ENCODE results near the gene ADAMTSL2. TPM values are rescaled to one million over a fixed set of nuclear protein-coding genes. Genes with fewer than 3 reads are reported as not detected.

Gene ADAMTSL2
- total and polyA plus RNA-seq, 2 donors, result 0.68 to 1.7 TPM

GRCh38 chr9:133528001-133528875 is 6.3 kb upstream of the ADAMTSL2 start:
- no peak for DNase-seq (ENCODE audit: low read depth in 6 of 9, low spot score in 9 of 9)
- H3K36me3 ChIP-seq (ENCODE audit: control insufficient read depth in 2 of 2, insufficient read depth in 2 of 2, low read length in 1 of 2), result no peaks in the 10 kb centered on the region
- peaks cover 0 to 40% of the 10 kb centered on the region in 2 donors for H3K27me3 ChIP-seq (ENCODE audit: control insufficient read depth in 2 of 2, insufficient read depth in 1 of 2, low read length in 1 of 2)
- no peaks in the 10 kb centered on the region for H3K9me3 ChIP-seq (ENCODE audit: control insufficient read depth in 2 of 2, insufficient read depth in 1 of 2, low read length in 1 of 2)
- 91% methylated on average over 22 of the region's 22 CpGs for WGBS
- no peak overlapping the region for H3K4me3 ChIP-seq (ENCODE audit: low read length in 2 of 2)
- peaks cover 13 to 54% of the 10 kb centered on the region in 2 donors for H3K4me1 ChIP-seq (ENCODE audit: control insufficient read depth in 2 of 2, insufficient read depth in 2 of 2, low read length in 2 of 2)
- no peak overlapping the region for H3K27ac ChIP-seq (ENCODE audit: low read depth in 1 of 2, low read length in 1 of 2)

DNA sequence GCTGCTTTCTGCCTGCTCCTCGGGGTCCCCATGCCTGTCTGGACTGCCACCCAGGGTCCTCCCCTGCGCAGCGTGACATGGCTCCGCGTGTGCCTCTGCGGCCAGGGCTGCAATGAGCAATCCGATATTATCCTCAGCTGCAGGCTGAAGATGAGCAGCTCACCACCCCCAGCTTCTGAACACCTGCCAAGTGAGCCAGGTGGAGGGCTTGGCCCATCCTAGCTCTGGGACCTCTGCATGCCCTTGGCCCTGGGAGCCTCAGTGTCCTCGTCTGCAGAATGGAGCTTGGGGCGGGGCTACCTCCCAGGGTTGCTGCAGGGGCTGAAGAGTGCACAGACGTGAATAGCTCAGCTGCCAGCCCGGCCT is 5.6 kb upstream of the ADAMTSL2 start:
- Histone ChIP-seq H3K27me3 (ENCODE audit: control insufficient read depth in 2 of 2, insufficient read depth in 1 of 2, low read length in 1 of 2) (peaks cover 0 to 46% of the 10 kb centered on the region in 2 donors), H3K4me3 (ENCODE audit: low read length in 2 of 2) (no peak overlapping the region)
- WGBS, result 90% methylated on average over 11 of the region's 11 CpGs

DNA sequence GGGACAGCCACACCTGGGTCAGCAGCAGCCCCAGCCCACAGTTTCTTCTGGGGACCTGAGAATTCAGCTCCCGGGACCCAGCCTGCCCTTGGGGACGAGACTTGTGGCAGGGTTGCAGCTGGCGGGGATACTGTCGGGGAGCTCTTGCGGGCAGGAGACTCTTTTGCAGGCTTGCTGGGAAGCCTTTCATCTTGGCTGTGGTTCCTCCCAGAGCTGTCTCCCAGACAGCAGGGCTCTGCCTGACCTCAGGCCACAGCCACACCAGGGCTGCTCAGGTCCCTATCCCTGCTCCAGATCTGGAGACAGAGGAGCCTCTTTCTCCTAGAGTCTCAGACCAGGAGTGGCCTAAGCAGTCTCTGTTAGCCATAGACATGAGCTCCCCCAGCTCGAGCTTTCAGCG is 5.0 kb upstream of the ADAMTSL2 start:
- Histone ChIP-seq H3K4me1 (ENCODE audit: control insufficient read depth in 2 of 2, insufficient read depth in 2 of 2, low read length in 2 of 2) (peaks cover 25 to 66% of the 10 kb centered on the region in 2 donors), H3K27ac (ENCODE audit: low read depth in 1 of 2, low read length in 1 of 2) (no peak overlapping the region), H3K9me3 (ENCODE audit: control insufficient read depth in 2 of 2, insufficient read depth in 1 of 2, low read length in 1 of 2) (no peaks in the 10 kb centered on the region), H3K36me3 (ENCODE audit: control insufficient read depth in 2 of 2, insufficient read depth in 2 of 2, low read length in 1 of 2) (no peaks in the 10 kb centered on the region), H3K27me3 (ENCODE audit: control insufficient read depth in 2 of 2, insufficient read depth in 1 of 2, low read length in 1 of 2) (peaks cover 0 to 52% of the 10 kb centered on the region in 2 donors), H3K4me3 (ENCODE audit: low read length in 2 of 2) (no peak overlapping the region)
- no peak for DNase-seq (ENCODE audit: low read depth in 6 of 9, low spot score in 9 of 9)
- WGBS, result 49% methylated on average over 7 of the region's 7 CpGs

More for the DNA sequence above, 5.6 kb upstream of the ADAMTSL2 start:
- Histone ChIP-seq H3K9me3 (ENCODE audit: control insufficient read depth in 2 of 2, insufficient read depth in 1 of 2, low read length in 1 of 2) (no peaks in the 10 kb centered on the region), H3K27ac (ENCODE audit: low read depth in 1 of 2, low read length in 1 of 2) (no peak overlapping the region), H3K4me1 (ENCODE audit: control insufficient read depth in 2 of 2, insufficient read depth in 2 of 2, low read length in 2 of 2) (peaks cover 19 to 60% of the 10 kb centered on the region in 2 donors), H3K36me3 (ENCODE audit: control insufficient read depth in 2 of 2, insufficient read depth in 2 of 2, low read length in 1 of 2) (no peaks in the 10 kb centered on the region)
- no peak for DNase-seq (ENCODE audit: low read depth in 6 of 9, low spot score in 9 of 9)

GRCh38 chr9:133529874-133530273 is 4.6 kb upstream of the ADAMTSL2 start:
- peaks cover 0 to 56% of the 10 kb centered on the region in 2 donors for H3K27me3 ChIP-seq (ENCODE audit: control insufficient read depth in 2 of 2, insufficient read depth in 1 of 2, low read length in 1 of 2)
- no peak for DNase-seq (ENCODE audit: low read depth in 6 of 9, low spot score in 9 of 9)
- WGBS, result 93% methylated on average over 7 of the region's 7 CpGs
- H3K4me1 ChIP-seq (ENCODE audit: control insufficient read depth in 2 of 2, insufficient read depth in 2 of 2, low read length in 2 of 2), result peaks cover 29 to 70% of the 10 kb centered on the region in 2 donors
- H3K27ac ChIP-seq (ENCODE audit: low read depth in 1 of 2, low read length in 1 of 2), result no peak overlapping the region
- H3K9me3 ChIP-seq (ENCODE audit: control insufficient read depth in 2 of 2, insufficient read depth in 1 of 2, low read length in 1 of 2), result no peaks in the 10 kb centered on the region
- H3K36me3 ChIP-seq (ENCODE audit: control insufficient read depth in 2 of 2, insufficient read depth in 2 of 2, low read length in 1 of 2), result no peaks in the 10 kb centered on the region
- H3K4me3 ChIP-seq (ENCODE audit: low read length in 2 of 2), result no peak overlapping the region

- H3K9me3 ChIP-seq (ENCODE audit: control insufficient read depth in 2 of 2, insufficient read depth in 1 of 2, low read length in 1 of 2), result no peaks in the 10 kb centered on the region
- no peak overlapping the region for H3K27ac ChIP-seq (ENCODE audit: low read depth in 1 of 2, low read length in 1 of 2)
- peaks cover 31 to 69% of the 10 kb centered on the region in 2 donors for H3K4me1 ChIP-seq (ENCODE audit: control insufficient read depth in 2 of 2, insufficient read depth in 2 of 2, low read length in 2 of 2)
- H3K27me3 ChIP-seq (ENCODE audit: control insufficient read depth in 2 of 2, insufficient read depth in 1 of 2, low read length in 1 of 2), result peaks cover 0 to 66% of the 10 kb centered on the region in 2 donors
- H3K4me3 ChIP-seq (ENCODE audit: low read length in 2 of 2), result no peak overlapping the region
- WGBS, result 95% methylated on average over 9 of the region's 9 CpGs
- no peak for DNase-seq (ENCODE audit: low read depth in 6 of 9, low spot score in 9 of 9)
- H3K36me3 ChIP-seq (ENCODE audit: control insufficient read depth in 2 of 2, insufficient read depth in 2 of 2, low read length in 1 of 2), result no peaks in the 10 kb centered on the region
These were observed 3.2 kb upstream of the ADAMTSL2 start for GRCh38 chr9:133531293-133531692.

DNA sequence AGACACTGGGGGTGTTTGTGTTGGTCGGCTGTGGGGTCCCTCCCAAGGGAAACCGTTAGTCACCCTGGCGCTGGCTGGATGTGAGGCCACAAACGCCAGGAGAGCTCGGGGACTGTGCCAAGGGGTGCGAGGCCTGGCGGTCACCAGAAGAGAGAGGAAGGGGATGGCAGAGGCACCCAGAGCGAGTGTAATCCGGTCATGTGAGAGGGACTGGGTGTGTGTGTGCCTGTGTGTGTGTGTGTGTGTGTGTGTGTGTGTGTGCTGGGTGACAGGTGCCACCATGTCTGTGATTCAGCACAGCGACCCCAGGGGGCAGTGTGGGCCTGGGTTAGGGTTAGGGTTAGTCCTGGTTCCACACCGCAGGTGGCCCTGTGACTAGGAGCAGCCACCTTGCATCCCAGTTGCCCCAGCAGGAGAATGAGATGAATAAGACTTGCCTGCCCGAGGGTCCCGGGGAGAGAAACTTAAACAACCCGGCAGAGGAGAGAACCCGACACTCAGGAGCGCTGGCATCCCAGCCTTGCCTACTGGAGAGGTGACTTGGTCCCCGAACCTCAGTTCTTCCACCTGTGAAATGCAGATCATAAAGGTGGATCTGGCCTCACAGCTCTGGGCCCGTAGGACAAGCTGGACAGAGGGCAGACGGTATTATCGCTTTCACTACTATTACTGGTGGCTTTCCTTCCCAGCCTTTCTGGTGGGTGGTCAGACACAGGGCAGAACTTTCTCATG is 1.4 kb upstream of the ADAMTSL2 start:
- Histone ChIP-seq H3K36me3 (ENCODE audit: control insufficient read depth in 2 of 2, insufficient read depth in 2 of 2, low read length in 1 of 2) (no peaks in the 10 kb centered on the region), H3K27me3 (ENCODE audit: control insufficient read depth in 2 of 2, insufficient read depth in 1 of 2, low read length in 1 of 2) (peaks cover 0 to 72% of the 10 kb centered on the region in 2 donors), H3K27ac (ENCODE audit: low read depth in 1 of 2, low read length in 1 of 2) (no peak overlapping the region)

GRCh38 chr9:133533857-133534256 is 647 bp upstream of the ADAMTSL2 start:
- Histone ChIP-seq H3K9me3 (ENCODE audit: control insufficient read depth in 2 of 2, insufficient read depth in 1 of 2, low read length in 1 of 2) (no peaks in the 10 kb centered on the region), H3K36me3 (ENCODE audit: control insufficient read depth in 2 of 2, insufficient read depth in 2 of 2, low read length in 1 of 2) (no peaks in the 10 kb centered on the region), H3K27ac (ENCODE audit: low read depth in 1 of 2, low read length in 1 of 2) (no peak overlapping the region), H3K4me1 (ENCODE audit: control insufficient read depth in 2 of 2, insufficient read depth in 2 of 2, low read length in 2 of 2) (peaks cover 25 to 46% of the 10 kb centered on the region in 2 donors), H3K4me3 (ENCODE audit: low read length in 2 of 2) (peak overlapping the region in 1 of 2 donors; percentile 16), H3K27me3 (ENCODE audit: control insufficient read depth in 2 of 2, insufficient read depth in 1 of 2, low read length in 1 of 2) (peaks cover 0 to 72% of the 10 kb centered on the region in 2 donors)
- WGBS, result 59% methylated on average over 9 of the region's 9 CpGs
- no peak for DNase-seq (ENCODE audit: low read depth in 6 of 9, low spot score in 9 of 9)

More for the DNA sequence above, 1.4 kb upstream of the ADAMTSL2 start:
- 54% methylated on average over 20 of the region's 20 CpGs for WGBS
- no peaks in the 10 kb centered on the region for H3K9me3 ChIP-seq (ENCODE audit: control insufficient read depth in 2 of 2, insufficient read depth in 1 of 2, low read length in 1 of 2)
- H3K4me1 ChIP-seq (ENCODE audit: control insufficient read depth in 2 of 2, insufficient read depth in 2 of 2, low read length in 2 of 2), result peaks cover 25 to 52% of the 10 kb centered on the region in 2 donors
- H3K4me3 ChIP-seq (ENCODE audit: low read length in 2 of 2), result no peak overlapping the region
- peak; percentile 60 to 91 (median 73) for DNase-seq (ENCODE audit: low read depth in 6 of 9, low spot score in 9 of 9)

DNA sequence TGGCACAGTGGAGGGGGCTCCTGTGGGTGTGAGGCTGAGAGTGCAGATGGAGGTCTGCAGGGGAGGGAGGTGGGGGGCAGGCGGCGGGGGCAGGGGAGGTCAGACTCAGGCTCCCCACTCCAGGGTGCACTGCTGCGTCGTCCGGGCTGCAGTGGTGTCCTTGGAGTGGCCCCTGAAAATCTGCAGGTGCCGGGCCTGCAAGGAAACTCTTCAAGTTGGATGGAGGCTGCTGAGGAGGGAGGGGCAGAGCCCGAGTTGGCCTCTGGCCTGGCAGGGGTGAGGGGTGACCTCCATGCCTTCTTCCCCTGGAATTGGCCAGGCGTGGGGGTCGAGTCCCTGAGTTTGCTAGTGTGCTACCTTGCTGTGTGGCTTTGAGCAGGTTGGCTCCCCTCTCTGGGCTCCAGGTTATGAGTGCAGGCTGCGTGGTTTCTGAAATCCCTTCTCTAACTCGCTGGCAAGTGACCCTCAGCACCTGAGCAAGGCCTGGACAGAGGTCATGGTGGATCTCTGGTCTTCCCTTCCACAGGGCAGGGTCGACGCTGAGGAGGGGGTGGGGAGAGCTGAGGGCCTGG is 888 bp downstream of the ADAMTSL2 start:
- Histone ChIP-seq H3K4me1 (ENCODE audit: control insufficient read depth in 2 of 2, insufficient read depth in 2 of 2, low read length in 2 of 2) (peaks cover 25 to 38% of the 10 kb centered on the region in 2 donors), H3K27me3 (ENCODE audit: control insufficient read depth in 2 of 2, insufficient read depth in 1 of 2, low read length in 1 of 2) (peaks cover 15 to 73% of the 10 kb centered on the region in 2 donors), H3K36me3 (ENCODE audit: control insufficient read depth in 2 of 2, insufficient read depth in 2 of 2, low read length in 1 of 2) (no peaks in the 10 kb centered on the region), H3K27ac (ENCODE audit: low read depth in 1 of 2, low read length in 1 of 2) (no peak overlapping the region), H3K4me3 (ENCODE audit: low read length in 2 of 2) (no peak overlapping the region), H3K9me3 (ENCODE audit: control insufficient read depth in 2 of 2, insufficient read depth in 1 of 2, low read length in 1 of 2) (no peaks in the 10 kb centered on the region)
- 80% methylated on average over 13 of the region's 13 CpGs for WGBS
- DNase-seq (ENCODE audit: low read depth in 6 of 9, low spot score in 9 of 9), result no peak

DNA sequence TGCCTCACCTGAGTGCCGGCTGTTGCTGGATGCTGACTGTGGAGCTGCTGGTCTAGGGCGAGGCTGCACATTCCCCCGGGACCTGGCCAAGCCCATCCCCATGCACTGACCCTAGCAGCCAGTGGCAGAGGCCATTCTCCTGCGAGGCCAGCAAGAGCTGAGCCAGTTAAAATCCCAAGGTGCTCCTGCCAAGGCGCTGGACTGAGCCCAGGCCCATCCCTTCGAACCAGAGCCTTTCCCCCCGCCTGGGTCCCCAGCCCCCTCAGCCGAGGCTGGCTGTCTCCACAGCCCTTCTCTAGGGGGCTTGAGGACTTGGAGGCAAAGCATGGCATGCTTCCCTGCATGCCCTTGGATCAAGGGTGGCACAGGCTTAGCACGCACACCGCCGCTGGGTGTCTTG is 1.6 kb downstream of the ADAMTSL2 start:
- Histone ChIP-seq H3K27ac (ENCODE audit: low read depth in 1 of 2, low read length in 1 of 2) (no peak overlapping the region), H3K4me1 (ENCODE audit: control insufficient read depth in 2 of 2, insufficient read depth in 2 of 2, low read length in 2 of 2) (peaks cover 25 to 43% of the 10 kb centered on the region in 2 donors), H3K4me3 (ENCODE audit: low read length in 2 of 2) (no peak overlapping the region), H3K27me3 (ENCODE audit: control insufficient read depth in 2 of 2, insufficient read depth in 1 of 2, low read length in 1 of 2) (peaks cover 15 to 76% of the 10 kb centered on the region in 2 donors), H3K36me3 (ENCODE audit: control insufficient read depth in 2 of 2, insufficient read depth in 2 of 2, low read length in 1 of 2) (no peaks in the 10 kb centered on the region), H3K9me3 (ENCODE audit: control insufficient read depth in 2 of 2, insufficient read depth in 1 of 2, low read length in 1 of 2) (no peaks in the 10 kb centered on the region)
- no peak for DNase-seq (ENCODE audit: low read depth in 6 of 9, low spot score in 9 of 9)
- WGBS, result 96% methylated on average over 11 of the region's 11 CpGs

All from thymus (tissue), 11 donors.